Caco-2 (cell line): ENCODE measurements around the gene WNT5A. TPM values are rescaled to one million over a fixed set of nuclear protein-coding genes. Genes with fewer than 3 reads are reported as not detected.
A peak's percentile ranks its signal among the peaks of the same experiment; 100 is the strongest.

Experiments used
- BruUV-seq: library from RNA; stranded (reverse); fragments of 400-500 nt; replicated peaks from 2 replicates; lab custom pipeline; 2021; lab: Mats Ljungman, UMichigan
- CTCF ChIA-PET: fragments of 300-600 bp; sonication (Branson Sonifier 250); formaldehyde crosslinking; loops from one replicate; lab custom pipeline; 2022; ENCODE audit warnings: antibody characterized with exemption; lab: Charles Lee
- POLR2A ChIA-PET: fragments of 300-600 bp; sonication (Branson Sonifier 250); formaldehyde crosslinking; loops from one replicate; lab custom pipeline; 2022; ENCODE audit warnings: antibody characterized with exemption; lab: Charles Lee
- DNase-seq, 2 experiments: peaks; one replicate each; pipeline versions ENCODE4 v3.0.0 to v3.0.0-alpha.2; 2020 to 2022
- H3K27me3 ChIP-seq: replicated peaks from 2 replicates; pipeline ENCODE4 v1.6.0; 2011; ENCODE audit warnings: low read length; ENCODE audit not compliant: control insufficient read depth, insufficient read depth
- H3K36me3 ChIP-seq: 2 replicates; pipeline ENCODE4 v1.5.1; 2011; ENCODE audit warnings: low read length; ENCODE audit not compliant: control insufficient read depth, insufficient read depth
- H3K4me1 ChIP-seq: fragments of 250-450 bp; sonication (Bioruptor Pico); 2 replicates; pipeline ENCODE4 v1.5.1; 2020; ENCODE audit warnings: mild to moderate bottlenecking
- H3K4me3 ChIP-seq: 2 replicates; pipeline ENCODE4 v1.5.1; 2011; ENCODE audit warnings: low read depth, mild to moderate bottlenecking, control low read depth, low read length
- H3K9me3 ChIP-seq: fragments of 250-450 bp; sonication (Bioruptor Pico); 2 replicates; pipeline ENCODE4 v1.5.1; 2020; ENCODE audit warnings: mild to moderate bottlenecking, moderate library complexity
- H3K27ac Mint-ChIP-seq: one replicate; pipeline ENCODE4 v1.8.0; 2022; ENCODE audit warnings: mixed read lengths; ENCODE audit not compliant: unreplicated experiment
- H3K27me3 Mint-ChIP-seq: one replicate; pipeline ENCODE4 v1.8.0; 2022; ENCODE audit warnings: mixed read lengths; ENCODE audit not compliant: insufficient read depth, unreplicated experiment
- H3K36me3 Mint-ChIP-seq: one replicate; pipeline ENCODE4 v1.8.0; 2022; ENCODE audit warnings: mild to moderate bottlenecking, mixed read lengths; ENCODE audit not compliant: insufficient read depth, unreplicated experiment
- H3K4me1 Mint-ChIP-seq: one replicate; pipeline ENCODE4 v1.8.0; 2022; ENCODE audit warnings: low read depth, mixed read lengths; ENCODE audit not compliant: unreplicated experiment
- H3K4me3 Mint-ChIP-seq: one replicate; pipeline ENCODE4 v1.8.0; 2022; ENCODE audit warnings: mild to moderate bottlenecking, moderate library complexity, mixed read lengths; ENCODE audit not compliant: unreplicated experiment
- H3K9me3 Mint-ChIP-seq: one replicate; pipeline ENCODE4 v1.8.0; 2022; ENCODE audit warnings: mixed read lengths; ENCODE audit not compliant: unreplicated experiment
- intact Hi-C: fragments of 100-400 bp; cut with micrococcal nuclease; formaldehyde crosslinking; loops from one replicate; pipeline ENCODE4 v1.10.0; 2022; ENCODE audit not compliant: unreplicated experiment
- total RNA-seq: library from RNA; stranded (reverse); gene quantifications from 2 replicates; pipeline ENCODE4 v1.2.3, GENCODE V29; 2022
- TF ChIP-seq, protein P1 (sequence below), 2 experiments: fragments of 200-600 bp in 1 of 2; IDR thresholded peaks; 1 replicate in 1 of 2; 2 replicates in 1 of 2; pipeline versions ENCODE4 v1.5.1 to v1.8.0; 2011 to 2022; ENCODE audit warnings: antibody characterized with exemption in 1 of 2, control low read depth in 1 of 2, inconsistent platforms in 1 of 2, low read depth in 1 of 2, low read length in 1 of 2, mild to moderate bottlenecking in 1 of 2, moderate library complexity in 1 of 2; ENCODE audit not compliant: insufficient read depth in 1 of 2, severe bottlenecking in 1 of 2, unreplicated experiment in 1 of 2

The WNT5A gene
- total RNA-seq, 1 experiment from 2014 or later: 8.8 TPM

GRCh38 chr3:55484191-55484689 lies 2.9 kb downstream of the WNT5A start:
- intact Hi-C loops: no loop called here
- no peak for DNase-seq
- Mint-ChIP-seq H3K4me1 (no peaks in the 10 kb centered on the region), H3K36me3 (peaks cover 17% of the 10 kb centered on the region), H3K4me3 (peak overlapping the region; percentile 90), H3K27me3 (peaks cover 6% of the 10 kb centered on the region), H3K27ac (no peak overlapping the region), H3K9me3 (no peaks in the 10 kb centered on the region)
- Histone ChIP-seq H3K27me3 (no peaks in the 10 kb centered on the region), H3K4me3 (no peak overlapping the region), H3K9me3 (no peaks in the 10 kb centered on the region), H3K4me1 (peaks cover 7% of the 10 kb centered on the region; the same call in 1 of the 2 replicates), H3K36me3 (no peaks in the 10 kb centered on the region)
- ChIA-PET CTCF (interaction anchor here (0.9 to 1.2 kb wide), 2 partner anchors 168 to 238 kb away, joined by 4 to 8 read pairs; no protein-coding TSS in a partner anchor), POLR2A (no interaction called here)
- no TSS peak for BruUV-seq
- TF ChIP-seq, protein P1, sequence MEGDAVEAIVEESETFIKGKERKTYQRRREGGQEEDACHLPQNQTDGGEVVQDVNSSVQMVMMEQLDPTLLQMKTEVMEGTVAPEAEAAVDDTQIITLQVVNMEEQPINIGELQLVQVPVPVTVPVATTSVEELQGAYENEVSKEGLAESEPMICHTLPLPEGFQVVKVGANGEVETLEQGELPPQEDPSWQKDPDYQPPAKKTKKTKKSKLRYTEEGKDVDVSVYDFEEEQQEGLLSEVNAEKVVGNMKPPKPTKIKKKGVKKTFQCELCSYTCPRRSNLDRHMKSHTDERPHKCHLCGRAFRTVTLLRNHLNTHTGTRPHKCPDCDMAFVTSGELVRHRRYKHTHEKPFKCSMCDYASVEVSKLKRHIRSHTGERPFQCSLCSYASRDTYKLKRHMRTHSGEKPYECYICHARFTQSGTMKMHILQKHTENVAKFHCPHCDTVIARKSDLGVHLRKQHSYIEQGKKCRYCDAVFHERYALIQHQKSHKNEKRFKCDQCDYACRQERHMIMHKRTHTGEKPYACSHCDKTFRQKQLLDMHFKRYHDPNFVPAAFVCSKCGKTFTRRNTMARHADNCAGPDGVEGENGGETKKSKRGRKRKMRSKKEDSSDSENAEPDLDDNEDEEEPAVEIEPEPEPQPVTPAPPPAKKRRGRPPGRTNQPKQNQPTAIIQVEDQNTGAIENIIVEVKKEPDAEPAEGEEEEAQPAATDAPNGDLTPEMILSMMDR (IDR thresholded peaks at IDR 0.05; ENCODE audit: insufficient read depth in 1 of 2, low read depth in 1 of 2, low read length in 1 of 2, severe bottlenecking in 1 of 2, unreplicated experiment in 1 of 2): no peak

- Mint-ChIP-seq H3K4me1 (no peaks in the 10 kb centered on the region), H3K27ac (no peak overlapping the region), H3K36me3 (peaks cover 17% of the 10 kb centered on the region), H3K4me3 (no peak overlapping the region), H3K9me3 (no peaks in the 10 kb centered on the region), H3K27me3 (peaks cover 6% of the 10 kb centered on the region)
- TF ChIP-seq, protein P1 (IDR thresholded peaks at IDR 0.05; ENCODE audit: insufficient read depth in 1 of 2, low read depth in 1 of 2, low read length in 1 of 2, severe bottlenecking in 1 of 2, unreplicated experiment in 1 of 2): no peak
- DNase-seq: no peak
- Histone ChIP-seq H3K9me3 (no peaks in the 10 kb centered on the region), H3K27me3 (no peaks in the 10 kb centered on the region), H3K36me3 (no peaks in the 10 kb centered on the region), H3K4me3 (no peak overlapping the region), H3K4me1 (peaks cover 7% of the 10 kb centered on the region; the same call in 1 of the 2 replicates)
- BruUV-seq: no TSS peak
- POLR2A ChIA-PET: no interaction called here
- CTCF ChIA-PET: no interaction called here
- intact Hi-C loops: no loop called here
Measured at GRCh38 chr3:55483196-55484095, 3.7 kb downstream of the WNT5A start.

DNA sequence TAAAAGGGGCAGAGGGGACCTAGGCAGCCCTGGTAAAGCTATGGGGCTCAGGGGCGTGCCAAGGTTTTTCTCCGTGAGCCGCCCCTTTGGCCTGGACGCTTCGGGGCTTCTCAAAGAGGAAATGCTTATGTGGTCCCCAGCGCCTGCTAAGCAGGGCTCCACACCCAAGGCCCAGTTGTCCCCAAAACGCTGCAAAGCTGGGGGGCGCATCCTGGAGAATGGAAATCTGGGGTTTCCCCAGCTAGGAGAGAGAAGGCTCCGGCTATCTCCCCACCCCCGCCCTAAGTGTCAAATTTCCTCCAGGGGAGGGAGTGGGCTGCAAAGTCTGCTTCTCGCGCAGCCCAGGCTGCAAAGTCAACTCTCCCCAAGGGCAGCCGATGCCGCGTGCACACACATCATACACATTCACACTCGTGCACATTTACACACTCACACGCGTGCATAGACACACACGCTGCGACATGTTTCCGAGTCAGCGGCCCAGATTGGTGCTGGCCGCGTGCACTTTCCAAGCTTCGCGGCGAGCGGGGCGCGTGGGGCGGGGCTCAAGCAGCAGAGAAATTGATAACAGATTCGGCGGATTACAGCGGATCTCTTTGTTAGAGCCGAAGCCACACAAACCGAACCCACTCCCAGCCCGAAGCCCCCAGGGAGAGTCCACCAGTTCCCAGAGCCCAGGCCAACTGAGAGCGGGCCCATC lies 4.5 kb downstream of the WNT5A start:
- H3K9me3 ChIP-seq: no peaks in the 10 kb centered on the region
- H3K4me1 ChIP-seq: peaks cover 7% of the 10 kb centered on the region; the same call in 1 of the 2 replicates
- TF ChIP-seq, protein P1 (IDR thresholded peaks at IDR 0.05; ENCODE audit: insufficient read depth in 1 of 2, low read depth in 1 of 2, low read length in 1 of 2, severe bottlenecking in 1 of 2, unreplicated experiment in 1 of 2): no peak
- no peaks in the 10 kb centered on the region for H3K4me1 Mint-ChIP-seq
- intact Hi-C loops: no loop called here
- CTCF ChIA-PET: no interaction called here
- POLR2A ChIA-PET: no interaction called here
- H3K36me3 ChIP-seq: no peaks in the 10 kb centered on the region
- peaks cover 17% of the 10 kb centered on the region for H3K36me3 Mint-ChIP-seq
- no peak overlapping the region for H3K4me3 ChIP-seq
- DNase-seq: no peak
- no peaks in the 10 kb centered on the region for H3K9me3 Mint-ChIP-seq
- peaks cover 6% of the 10 kb centered on the region for H3K27me3 Mint-ChIP-seq
- H3K27ac Mint-ChIP-seq: no peak overlapping the region
- no TSS peak for BruUV-seq
- no peak overlapping the region for H3K4me3 Mint-ChIP-seq
- no peaks in the 10 kb centered on the region for H3K27me3 ChIP-seq
